Lung (tissue), 12 donors: ENCODE data around the gene BRAT1. TPM values are rescaled to one million over a fixed set of nuclear protein-coding genes. Genes with fewer than 3 reads are reported as not detected.

Experiments
- ATAC-seq: fragments of 200-7000 bp; cut with Tn5 transposase; one replicate; pipeline ENCODE4 v1.9.1; 2020; ENCODE audit warnings: moderate number of reproducible peaks; ENCODE audit not compliant: insufficient read depth, low FRiP score
- DNase-seq, 3 donors: peaks; one replicate each; pipeline ENCODE4 v3.0.0-alpha.2; 2013 to 2017
- H3K27ac ChIP-seq, 2 donors: one replicate each; pipeline ENCODE4 v1.5.1; 2013; ENCODE audit warnings: mild to moderate bottlenecking in 2 of 2, moderate library complexity in 2 of 2, control low read depth in 1 of 2, inconsistent platforms in 1 of 2, low read depth in 1 of 2, low read length in 1 of 2
- H3K27me3 ChIP-seq, 3 donors: one replicate each; pipeline ENCODE4 v1.5.1; 2013; ENCODE audit warnings: low read length in 2 of 3; ENCODE audit not compliant: control insufficient read depth in 3 of 3, insufficient read depth in 3 of 3
- H3K36me3 ChIP-seq, 4 donors: one replicate each; pipeline ENCODE4 v1.5.1; 2013; ENCODE audit warnings: low read length in 4 of 4, mild to moderate bottlenecking in 1 of 4, moderate library complexity in 1 of 4; ENCODE audit not compliant: control insufficient read depth in 4 of 4, insufficient read depth in 4 of 4
- H3K4me1 ChIP-seq, 5 donors: one replicate each; pipeline ENCODE4 v1.5.1; 2013; ENCODE audit warnings: low read length in 5 of 5, mild to moderate bottlenecking in 2 of 5, moderate library complexity in 1 of 5; ENCODE audit not compliant: control insufficient read depth in 5 of 5, insufficient read depth in 5 of 5
- H3K4me3 ChIP-seq: one replicate; pipeline ENCODE4 v1.5.1; 2013; ENCODE audit warnings: mild to moderate bottlenecking, control low read depth, moderate library complexity
- H3K9ac ChIP-seq, 2 donors: one replicate each; pipeline ENCODE4 v1.5.1; 2013; ENCODE audit warnings: low read length in 2 of 2, control low read depth in 1 of 2; ENCODE audit not compliant: insufficient read depth in 1 of 2
- H3K9me3 ChIP-seq, 4 donors: one replicate each; pipeline ENCODE4 v1.5.1; 2013; ENCODE audit warnings: low read length in 3 of 4, mild to moderate bottlenecking in 1 of 4, moderate library complexity in 1 of 4; ENCODE audit not compliant: control insufficient read depth in 4 of 4, insufficient read depth in 3 of 4
- WGBS, 2 donors: extraction: QIAGEN DNeasy Blood & Tissue Kit; methylation state at CpG; one replicate each; pipeline ENCODE4 v1.1.7; 2013; 5-methylcytosine and 5-hydroxymethylcytosine counted together
- polyA plus RNA-seq, 2 donors: library from polyadenylated mRNA; stranded (reverse); fragments of 200-250 nt; gene quantifications; one replicate each; pipeline ENCODE4 v1.2.1, GENCODE V29; 2013
- total RNA-seq, 2 donors: library from RNA; depleted of rRNA in 1 of 2; stranded (reverse); fragments of >200 nt in 1 of 2; gene quantifications; one replicate each; pipeline ENCODE4 v1.2.1, GENCODE V29; 2014 to 2021
- TF ChIP-seq, protein P1 (sequence below): IDR thresholded peaks from 2 replicates; pipeline ENCODE4 v1.5.1; 2012; ENCODE audit warnings: mild to moderate bottlenecking; ENCODE audit errors: control extremely low read depth, extremely low read depth
- donor health status: control.
- donor health status: control.
- donor health status: Bipolar disorder and iron deficiency.
- donor health status: healthy.
- donor health status: DM: yes; HTN: yes; CAD: no.

The BRAT1 gene
- total and polyA plus RNA-seq, 4 donors: 23.2 to 30.4 (median 29.1) TPM

DNA sequence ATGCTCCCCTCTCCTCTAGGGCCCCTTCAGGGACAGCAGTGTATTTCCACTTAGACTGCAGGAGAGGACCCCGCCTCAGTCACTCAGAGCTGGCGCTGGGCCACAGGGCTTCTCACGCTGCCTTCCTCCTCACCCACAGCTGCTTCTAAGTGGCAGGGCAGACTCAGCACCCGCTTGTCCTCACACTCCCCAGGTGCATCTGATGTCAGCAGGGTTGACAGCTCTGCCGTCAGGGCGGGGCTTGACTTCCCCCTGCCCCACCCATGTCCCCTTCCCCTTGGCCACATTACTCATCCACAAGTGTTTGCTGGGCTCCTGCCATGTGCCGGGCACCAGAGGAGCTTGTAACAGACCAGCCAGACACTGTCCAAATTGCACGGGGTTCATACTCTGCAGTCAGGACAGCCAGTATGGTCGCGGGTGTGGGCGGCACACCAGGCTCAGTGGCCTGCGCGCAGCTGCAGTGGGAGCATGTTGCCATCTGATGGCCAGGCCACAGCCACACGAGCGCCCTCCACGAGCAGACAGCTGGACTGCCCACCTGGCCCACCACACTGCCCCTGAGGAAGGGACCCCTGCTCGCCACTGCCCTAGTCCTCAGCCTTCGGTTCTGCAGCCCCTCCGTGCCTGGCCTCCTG, 47.2 kb upstream of the BRAT1 start:
- no peaks in the 10 kb centered on the region for H3K27me3 ChIP-seq
- peaks cover 0 to 19% (median 0%) of the 10 kb centered on the region in 5 donors for H3K4me1 ChIP-seq
- 70 to 82% methylated on average over 19 of the region's 19 CpGs for WGBS, 2 donors
- no peak overlapping the region for H3K4me3 ChIP-seq
- DNase-seq: no peak
- no peak overlapping the region for H3K27ac ChIP-seq
- H3K9ac ChIP-seq: no peak overlapping the region
- no peaks in the 10 kb centered on the region for H3K9me3 ChIP-seq
- ATAC-seq: no peak
- TF ChIP-seq, protein P1, sequence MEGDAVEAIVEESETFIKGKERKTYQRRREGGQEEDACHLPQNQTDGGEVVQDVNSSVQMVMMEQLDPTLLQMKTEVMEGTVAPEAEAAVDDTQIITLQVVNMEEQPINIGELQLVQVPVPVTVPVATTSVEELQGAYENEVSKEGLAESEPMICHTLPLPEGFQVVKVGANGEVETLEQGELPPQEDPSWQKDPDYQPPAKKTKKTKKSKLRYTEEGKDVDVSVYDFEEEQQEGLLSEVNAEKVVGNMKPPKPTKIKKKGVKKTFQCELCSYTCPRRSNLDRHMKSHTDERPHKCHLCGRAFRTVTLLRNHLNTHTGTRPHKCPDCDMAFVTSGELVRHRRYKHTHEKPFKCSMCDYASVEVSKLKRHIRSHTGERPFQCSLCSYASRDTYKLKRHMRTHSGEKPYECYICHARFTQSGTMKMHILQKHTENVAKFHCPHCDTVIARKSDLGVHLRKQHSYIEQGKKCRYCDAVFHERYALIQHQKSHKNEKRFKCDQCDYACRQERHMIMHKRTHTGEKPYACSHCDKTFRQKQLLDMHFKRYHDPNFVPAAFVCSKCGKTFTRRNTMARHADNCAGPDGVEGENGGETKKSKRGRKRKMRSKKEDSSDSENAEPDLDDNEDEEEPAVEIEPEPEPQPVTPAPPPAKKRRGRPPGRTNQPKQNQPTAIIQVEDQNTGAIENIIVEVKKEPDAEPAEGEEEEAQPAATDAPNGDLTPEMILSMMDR: no peak
- H3K36me3 ChIP-seq: peaks cover 0 to 20% (median 8%) of the 10 kb centered on the region in 4 donors

DNA sequence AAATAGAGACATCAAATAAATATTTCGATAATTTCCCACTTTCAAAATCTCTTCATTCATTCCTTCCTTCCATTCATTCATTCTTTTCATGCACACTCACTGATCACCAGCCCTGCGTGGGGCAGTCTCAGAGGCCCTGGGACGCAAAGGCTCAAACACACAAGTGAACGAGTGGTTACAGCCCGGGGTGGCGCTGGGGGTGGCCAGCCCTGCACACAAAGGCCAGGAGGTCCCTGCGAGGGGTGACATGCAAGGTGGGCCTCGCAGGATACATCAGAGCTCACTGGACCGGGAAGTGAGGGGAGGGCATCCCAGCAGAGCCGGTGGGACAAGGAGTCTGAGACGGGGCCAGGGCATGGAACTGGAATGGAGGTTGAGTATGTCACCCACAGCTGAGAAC, 46.6 kb upstream of the BRAT1 start:
- Histone ChIP-seq H3K27me3 (no peaks in the 10 kb centered on the region), H3K9me3 (no peaks in the 10 kb centered on the region), H3K36me3 (peaks cover 0 to 20% (median 8%) of the 10 kb centered on the region in 4 donors), H3K4me1 (peaks cover 0 to 15% (median 0%) of the 10 kb centered on the region in 5 donors), H3K27ac (no peak overlapping the region), H3K4me3 (no peak overlapping the region), H3K9ac (no peak overlapping the region)
- TF ChIP-seq, protein P1: no peak
- WGBS, 2 donors: 93 to 97% methylated on average over 11 of the region's 11 CpGs
- DNase-seq: no peak
- ATAC-seq: no peak

DNA sequence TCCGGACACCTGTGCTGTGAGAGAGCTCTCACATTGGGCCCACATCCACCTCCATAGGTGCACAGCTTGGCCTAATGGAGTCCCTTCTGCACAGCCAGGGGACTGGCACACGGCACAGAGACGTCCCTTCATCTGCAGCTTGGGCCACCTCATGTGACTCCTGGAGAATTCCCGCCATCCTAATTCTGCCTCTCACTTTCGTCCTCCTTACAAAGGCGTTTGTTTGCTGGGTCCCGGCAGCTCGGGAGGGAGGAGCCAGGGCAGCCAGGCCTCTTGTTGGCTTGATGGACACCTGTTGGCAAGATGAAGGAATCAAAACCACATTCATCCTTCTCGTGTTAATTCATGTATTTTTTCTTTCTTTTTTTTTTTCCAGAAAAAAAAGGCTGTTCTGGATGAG, 45.7 kb upstream of the BRAT1 start:
- H3K36me3 ChIP-seq: peaks cover 0 to 20% (median 11%) of the 10 kb centered on the region in 4 donors
- DNase-seq: no peak
- 79 to 85% methylated on average over 9 of the region's 9 CpGs for WGBS, 2 donors

More for the DNA sequence above, 45.7 kb upstream of the BRAT1 start:
- H3K27me3 ChIP-seq: no peaks in the 10 kb centered on the region
- ATAC-seq: no peak
- H3K4me1 ChIP-seq: peaks cover 0 to 10% (median 0%) of the 10 kb centered on the region in 5 donors
- TF ChIP-seq, protein P1: no peak
- no peak overlapping the region for H3K4me3 ChIP-seq
- H3K9ac ChIP-seq: no peak overlapping the region
- no peak overlapping the region for H3K27ac ChIP-seq
- no peaks in the 10 kb centered on the region for H3K9me3 ChIP-seq
